Activated T-helper 1 cell treated with Interleukin-2 at 50 U/mL for 16 hours (primary cell): ENCODE measurements around the gene EP300.

Experiments used
- DNase-seq: peaks from one replicate; pipeline ENCODE4 v3.0.0-alpha.2; 2020; ENCODE audit warnings: low read depth

Gene EP300

DNA sequence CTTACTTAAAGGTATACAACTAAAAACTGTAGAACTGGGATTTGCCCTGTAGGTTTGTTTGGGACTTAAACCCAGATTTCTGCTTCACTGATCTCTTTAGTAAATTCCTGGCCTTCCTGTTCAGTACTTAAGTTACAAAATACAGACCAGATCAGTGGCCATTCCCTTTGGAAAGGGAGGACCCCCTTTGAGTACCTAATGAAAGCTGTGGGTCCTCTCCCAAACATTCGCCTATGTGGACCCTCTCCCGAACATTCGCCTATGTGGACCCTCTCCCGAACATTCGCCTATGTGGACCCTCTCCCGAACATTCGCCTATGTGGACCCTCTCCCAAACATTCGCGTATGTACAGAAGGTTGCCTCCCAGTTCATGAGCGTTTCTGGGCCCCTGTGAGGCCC, 123.0 kb downstream of the EP300 start:
- no peak for DNase-seq

DNA sequence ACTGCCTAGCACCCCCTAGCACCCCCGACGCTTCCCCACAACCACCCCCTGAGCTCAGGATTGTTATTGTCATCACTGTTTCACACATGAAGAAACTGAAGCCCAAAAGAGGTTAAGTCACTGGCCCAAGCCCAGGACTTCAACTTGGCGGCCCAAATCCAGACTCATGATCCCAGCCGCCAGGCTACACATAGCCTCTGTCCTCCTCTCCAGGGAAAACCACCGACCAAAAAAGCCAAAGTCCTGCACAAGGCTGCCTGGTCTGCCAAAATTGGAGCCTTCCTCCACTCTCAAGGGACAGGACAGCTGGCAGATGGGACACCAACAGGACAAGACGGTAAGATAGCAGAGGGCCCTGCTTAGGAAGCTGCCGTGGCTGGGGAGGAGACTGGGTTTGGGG, 123.5 kb downstream of the EP300 start:
- DNase-seq: no peak

DNA sequence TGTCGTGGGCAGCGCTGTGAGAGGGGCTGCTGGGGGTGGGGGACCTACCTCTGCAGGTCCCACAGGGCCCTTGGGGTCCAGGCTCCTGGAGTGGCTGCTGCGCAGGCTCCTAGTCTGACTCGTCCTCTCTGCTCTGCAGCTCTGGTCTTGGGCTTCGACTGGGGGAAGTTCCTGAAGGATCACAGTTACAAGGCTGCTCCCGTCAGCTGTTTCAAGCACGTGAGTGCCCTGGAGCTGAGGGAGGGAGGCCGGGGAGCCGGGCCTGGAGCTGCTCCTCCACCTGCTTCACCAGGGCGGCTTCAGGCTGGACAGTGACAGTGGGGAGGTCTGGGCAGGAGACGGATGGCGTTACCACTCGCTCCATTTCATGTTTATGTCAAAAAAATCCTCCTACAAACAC, 124.6 kb downstream of the EP300 start:
- DNase-seq: no peak

DNA sequence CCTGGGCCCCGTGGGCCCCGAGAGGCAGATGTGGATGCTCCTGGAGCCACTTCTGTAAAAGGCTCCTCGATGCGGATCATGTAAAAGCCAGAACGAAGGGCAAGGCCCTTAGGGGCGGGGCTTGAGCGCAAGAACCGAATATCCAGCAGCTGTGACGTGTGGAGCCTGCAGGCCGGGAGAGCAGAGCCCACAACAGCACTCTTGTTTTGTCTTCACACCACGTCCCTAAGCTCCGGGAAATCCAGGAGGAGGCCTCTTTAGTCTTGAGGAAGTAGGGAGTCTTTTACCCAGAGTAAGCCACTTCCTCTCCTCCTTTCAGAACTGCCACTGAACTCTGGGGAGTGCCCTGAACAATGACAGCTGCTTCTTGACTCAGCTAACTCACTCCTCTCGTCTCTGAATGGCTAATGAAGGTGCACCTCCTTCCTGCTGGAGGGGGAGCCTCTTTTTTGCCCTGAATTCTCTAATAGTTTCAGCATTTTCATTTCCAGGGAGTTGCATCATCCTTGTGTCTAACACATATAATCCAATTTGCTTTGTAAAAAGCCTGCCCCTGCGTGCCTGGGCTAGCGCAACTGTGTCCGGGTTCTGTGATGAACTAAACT, 125.3 kb downstream of the EP300 start:
- no peak for DNase-seq

DNA sequence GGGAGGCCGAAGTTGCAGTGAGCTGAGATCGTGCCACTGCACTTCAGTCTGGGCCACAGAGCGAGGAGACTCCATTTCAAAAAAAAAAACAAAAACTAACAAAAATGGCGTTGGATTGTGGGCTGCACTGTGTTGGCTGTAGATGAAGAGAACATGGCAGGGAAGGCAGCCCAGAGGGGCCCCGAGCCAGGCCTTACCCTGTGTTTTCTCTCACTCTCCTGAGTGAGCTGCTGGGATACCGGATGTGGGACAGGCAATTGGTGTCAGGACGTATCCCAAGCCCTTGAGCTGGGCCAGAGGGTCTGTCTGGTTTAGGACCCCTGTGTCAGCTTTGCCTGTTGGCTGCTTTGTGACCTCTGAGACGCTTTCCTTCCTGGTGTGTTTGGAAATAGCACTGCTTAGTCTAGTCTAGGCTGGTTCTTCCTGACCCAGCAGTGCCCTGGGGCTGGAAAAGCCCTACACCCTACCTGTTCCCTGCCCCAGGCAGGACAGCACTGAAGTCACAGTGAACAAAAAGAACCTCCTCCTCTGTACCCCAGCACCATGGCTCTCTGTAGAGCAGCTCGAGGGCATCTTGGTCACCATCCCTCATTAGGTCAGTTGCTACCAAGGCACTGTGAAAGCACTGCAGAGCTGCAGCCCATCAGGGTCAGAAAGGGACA, 130.6 kb downstream of the EP300 start:
- DNase-seq: no peak

DNA sequence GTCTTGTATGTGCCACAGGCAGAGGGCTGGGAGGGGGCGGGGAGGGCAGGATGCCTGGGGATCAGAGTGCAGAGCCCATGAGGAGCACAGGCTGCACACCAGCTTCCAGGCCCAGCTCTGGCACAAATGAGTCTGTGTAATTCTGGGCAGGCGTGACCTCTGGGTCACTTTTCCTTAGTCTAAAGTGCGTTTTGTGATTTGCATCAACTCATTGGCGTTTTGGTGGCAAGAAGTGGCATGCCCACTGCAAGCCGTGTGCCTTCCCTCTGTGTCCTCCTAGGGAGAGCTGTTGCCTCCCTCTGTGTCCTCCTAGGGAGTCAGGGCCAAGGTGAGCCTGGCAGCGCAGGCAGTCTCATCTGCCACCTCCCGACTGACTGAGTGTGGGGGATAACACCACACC, 131.1 kb downstream of the EP300 start:
- no peak for DNase-seq

DNA sequence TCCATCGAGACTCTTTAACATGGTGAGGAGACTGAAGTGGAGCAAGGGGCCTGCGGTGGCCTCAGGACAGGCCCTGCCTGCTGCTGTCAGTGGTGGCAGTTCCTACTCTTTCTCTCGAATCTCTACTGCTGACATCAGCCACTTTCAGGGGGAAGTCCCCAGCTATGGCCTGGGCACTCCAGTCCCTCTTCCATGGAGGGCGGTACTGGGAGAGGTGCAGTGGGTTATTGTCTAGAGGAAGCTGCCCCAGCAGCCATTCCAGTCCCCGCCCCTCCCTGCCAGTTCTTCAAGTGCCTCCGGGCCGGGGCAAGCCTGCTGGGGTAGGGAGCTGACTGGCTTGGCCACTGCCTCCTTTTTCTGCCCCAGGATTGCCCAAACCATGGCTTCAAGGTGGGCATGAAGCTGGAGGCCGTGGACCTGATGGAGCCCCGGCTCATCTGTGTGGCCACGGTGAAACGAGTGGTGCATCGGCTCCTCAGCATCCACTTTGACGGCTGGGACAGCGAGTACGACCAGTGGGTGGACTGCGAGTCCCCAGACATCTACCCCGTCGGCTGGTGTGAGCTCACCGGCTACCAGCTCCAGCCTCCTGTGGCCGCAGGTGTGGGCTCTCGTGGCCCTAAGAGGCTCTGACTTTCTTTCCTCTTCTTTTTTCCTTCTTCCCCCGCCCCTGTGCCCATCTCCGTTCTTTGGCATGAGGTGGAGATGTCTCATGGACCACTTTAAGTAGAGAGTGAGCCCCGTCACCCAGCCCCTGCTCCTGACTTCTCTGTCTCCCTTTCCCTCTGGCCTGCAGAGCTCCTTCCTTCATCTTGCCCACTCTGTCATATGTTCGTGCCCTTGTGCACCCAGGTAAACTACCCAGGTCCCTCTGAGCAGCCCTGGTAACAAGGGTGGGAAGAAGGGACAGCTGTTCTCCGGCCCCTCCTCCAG, 134.6 kb downstream of the EP300 start:
- DNase-seq: no peak

DNA sequence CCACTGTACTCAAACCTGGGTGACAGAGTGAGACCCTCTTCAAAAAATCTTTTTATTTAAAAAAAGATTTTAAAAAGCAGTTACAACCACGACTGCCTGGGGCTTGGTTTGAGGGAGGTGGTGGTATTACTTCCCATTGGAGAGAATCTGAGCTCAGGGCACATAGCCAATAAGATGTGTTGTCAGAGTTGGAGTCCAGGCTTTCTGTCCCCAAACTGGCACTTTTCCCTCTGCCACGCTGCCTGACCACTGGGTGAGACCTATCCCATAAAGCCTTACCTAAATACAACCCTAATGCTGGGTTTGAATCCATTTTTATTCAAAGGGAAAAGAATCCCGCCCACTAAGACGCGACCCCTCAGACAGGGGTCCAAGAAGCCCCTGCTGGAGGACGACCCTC, 136.8 kb downstream of the EP300 start:
- DNase-seq: no peak
